ENCODE data around the gene IRGQ. TPM values are rescaled to one million over a fixed set of nuclear protein-coding genes. Genes with fewer than 3 reads are reported as not detected.
"Not testable (repeated sequence)": the region's sequence is repeated elsewhere in the genome, so short reads cannot be mapped to it uniquely, and the experiment has no call there.

The IRGQ gene, protein sequence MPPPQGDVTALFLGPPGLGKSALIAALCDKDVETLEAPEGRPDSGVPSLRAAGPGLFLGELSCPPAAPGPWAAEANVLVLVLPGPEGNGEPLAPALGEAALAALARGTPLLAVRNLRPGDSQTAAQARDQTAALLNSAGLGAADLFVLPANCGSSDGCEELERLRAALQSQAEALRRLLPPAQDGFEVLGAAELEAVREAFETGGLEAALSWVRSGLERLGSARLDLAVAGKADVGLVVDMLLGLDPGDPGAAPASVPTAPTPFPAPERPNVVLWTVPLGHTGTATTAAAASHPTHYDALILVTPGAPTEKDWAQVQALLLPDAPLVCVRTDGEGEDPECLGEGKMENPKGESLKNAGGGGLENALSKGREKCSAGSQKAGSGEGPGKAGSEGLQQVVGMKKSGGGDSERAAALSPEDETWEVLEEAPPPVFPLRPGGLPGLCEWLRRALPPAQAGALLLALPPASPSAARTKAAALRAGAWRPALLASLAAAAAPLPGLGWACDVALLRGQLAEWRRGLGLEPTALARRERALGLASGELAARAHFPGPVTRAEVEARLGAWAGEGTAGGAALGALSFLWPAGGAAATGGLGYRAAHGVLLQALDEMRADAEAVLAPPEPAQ
- 17.1 TPM for total RNA-seq

DNA sequence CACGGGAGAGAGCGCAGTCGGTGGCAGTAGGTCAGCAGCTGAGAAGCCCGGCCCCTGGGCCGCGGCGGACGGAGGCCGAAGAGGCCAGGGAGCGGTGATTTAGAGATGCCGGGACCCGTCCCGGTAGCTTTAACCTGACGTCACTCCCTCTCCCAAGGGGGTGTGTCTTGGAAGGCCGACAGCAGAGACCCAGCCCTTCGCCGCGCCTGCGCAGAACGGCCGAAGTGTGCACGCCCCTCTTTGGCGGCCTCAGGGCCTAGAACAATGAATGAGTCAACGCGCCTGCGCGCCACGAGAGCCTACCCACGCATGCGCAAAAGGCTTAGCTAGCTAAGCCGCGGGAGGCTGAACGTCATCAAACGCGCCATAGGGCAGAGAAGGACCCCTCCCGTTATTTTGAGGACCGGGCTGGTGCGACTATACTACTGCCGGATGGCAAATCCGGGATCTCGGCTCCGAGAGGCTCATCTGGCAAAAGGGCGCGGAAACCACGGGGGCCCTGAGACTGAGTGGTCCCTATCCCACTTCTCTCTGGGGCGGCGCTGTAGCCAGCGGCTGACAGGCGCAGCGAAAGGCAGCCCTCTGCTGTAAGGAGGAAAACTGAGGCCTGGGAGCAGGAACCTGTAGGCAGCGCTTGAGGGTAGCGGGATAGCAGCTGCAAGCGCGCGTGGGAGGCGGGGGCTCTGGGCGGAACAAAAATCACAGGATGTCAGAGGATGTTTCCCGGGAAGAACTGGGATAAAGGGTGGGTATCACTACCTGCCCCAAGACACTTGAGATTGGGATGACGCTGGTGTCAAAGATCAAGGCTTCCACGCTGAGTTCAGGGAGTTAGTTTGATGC lies at the start of gene IRGQ, which contains the start of gene ZNF576:
Gene IRGQ (minus strand): TSS at position 136 of the 843 bp plus-strand sequence. CDS start 796 bp downstream, outside the sequence.
Gene ZNF576 (plus strand): TSS at position 597 of the 843 bp plus-strand sequence. CDS start 514 bp downstream, outside the sequence.
- ATAC-seq (peak; percentile 91), DNase-seq (ENCODE audit: low spot score) (peak; percentile 100)

DNA sequence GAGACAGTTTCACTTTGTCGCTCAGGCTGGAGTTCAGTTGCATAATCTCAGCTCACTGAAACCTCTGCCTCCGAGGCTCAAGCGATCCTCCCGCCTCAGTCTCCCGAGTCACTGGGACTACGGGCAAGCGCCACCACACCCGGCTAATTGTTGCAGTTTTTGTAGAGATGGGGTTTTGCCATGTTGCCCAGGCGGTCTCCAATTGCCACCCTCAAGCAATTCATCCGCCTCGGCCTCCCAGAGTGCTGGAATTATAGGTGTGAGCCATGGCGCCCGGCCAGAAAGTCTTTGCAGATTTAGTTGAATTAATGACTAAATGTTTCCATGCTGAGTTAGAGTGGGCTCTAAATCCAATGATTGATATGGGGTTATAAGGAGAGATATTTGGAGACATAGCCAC lies 48.2 kb upstream of the IRGQ start:
- ATAC-seq = no peak
- DNase-seq (ENCODE audit: low spot score) = no peak

DNA sequence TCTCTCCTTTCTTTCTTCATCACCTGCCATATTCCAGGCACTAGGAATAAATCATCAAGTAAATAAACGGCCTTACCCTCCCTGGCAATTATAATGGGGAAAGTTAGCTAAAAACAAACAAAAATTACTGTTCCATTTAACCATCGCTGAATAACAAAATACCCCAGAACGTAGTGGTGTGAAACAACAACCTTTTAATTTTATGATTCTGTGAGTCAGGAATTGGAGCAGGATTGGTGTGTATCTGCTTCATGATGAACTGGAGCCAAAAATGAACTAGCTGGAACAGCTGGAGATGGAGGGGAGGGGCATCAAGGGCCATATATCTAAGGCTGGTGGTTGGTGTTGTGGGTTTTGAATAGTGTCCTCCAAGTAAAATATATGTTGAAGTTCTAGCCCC lies 47.4 kb upstream of the IRGQ start:
- DNase-seq (ENCODE audit: low spot score) (no peak), ATAC-seq (no peak)

DNA sequence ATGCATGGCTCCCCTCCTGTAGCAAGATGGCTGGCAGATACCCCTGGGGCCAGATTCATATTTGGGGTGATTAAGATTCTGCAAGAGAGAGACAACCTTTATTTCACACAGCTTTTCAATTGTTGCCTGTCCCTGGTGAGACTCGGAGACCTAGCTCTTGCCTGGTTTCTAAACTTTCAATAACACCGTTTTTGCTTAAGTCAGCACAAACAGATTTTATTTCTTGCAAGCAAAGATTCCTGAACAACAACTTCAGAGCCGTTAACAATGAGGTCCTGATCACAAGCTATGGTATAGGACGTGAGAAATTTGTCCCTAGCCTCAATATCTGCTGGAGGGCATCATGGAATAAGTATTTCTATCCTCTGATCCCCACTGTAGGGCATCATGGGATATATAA lies 46.6 kb upstream of the IRGQ start:
- DNase-seq (ENCODE audit: low spot score) = no peak
- ATAC-seq = no peak

DNA sequence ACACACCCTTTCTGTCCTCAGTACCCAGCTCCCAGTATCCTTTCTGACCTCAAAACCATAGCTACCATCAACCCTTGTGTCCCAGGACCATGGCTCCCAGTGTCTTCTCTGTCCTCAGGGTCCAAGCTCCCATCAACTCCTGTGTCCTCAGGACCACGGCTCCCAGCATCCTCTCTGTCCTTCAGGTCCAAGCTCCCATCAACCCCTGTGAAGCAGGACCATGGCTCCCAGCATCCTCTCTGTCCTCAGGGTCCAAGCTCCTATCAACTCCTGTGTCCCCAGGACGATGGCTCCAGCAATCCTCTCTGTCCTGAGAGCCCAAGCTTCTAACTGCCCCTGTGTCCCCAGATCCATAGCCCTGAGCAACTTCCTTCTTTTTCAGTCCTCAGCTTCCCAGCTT lies 45.4 kb upstream of the IRGQ start:
- ATAC-seq = no peak
- DNase-seq (ENCODE audit: low spot score) = no peak

DNA sequence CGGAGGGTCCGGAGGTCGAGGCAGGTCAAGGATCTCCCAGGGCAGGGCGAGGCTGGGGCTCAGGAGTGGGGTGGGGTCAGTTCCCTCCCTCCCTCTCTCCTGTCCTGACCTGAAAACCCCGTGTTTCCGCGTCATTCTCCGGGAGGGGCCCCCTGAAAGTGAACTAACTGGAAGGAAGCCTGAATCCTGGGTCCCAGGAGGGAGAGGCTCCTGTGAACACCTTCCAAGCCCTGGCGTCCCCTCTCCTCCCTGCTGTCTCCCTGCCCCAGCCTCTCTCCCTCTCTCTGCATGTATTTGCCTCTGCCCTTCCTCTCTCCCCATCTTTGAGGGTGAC lies 44.5 kb upstream of the IRGQ start:
- DNase-seq (ENCODE audit: low spot score) (no peak), ATAC-seq (no peak)

DNA sequence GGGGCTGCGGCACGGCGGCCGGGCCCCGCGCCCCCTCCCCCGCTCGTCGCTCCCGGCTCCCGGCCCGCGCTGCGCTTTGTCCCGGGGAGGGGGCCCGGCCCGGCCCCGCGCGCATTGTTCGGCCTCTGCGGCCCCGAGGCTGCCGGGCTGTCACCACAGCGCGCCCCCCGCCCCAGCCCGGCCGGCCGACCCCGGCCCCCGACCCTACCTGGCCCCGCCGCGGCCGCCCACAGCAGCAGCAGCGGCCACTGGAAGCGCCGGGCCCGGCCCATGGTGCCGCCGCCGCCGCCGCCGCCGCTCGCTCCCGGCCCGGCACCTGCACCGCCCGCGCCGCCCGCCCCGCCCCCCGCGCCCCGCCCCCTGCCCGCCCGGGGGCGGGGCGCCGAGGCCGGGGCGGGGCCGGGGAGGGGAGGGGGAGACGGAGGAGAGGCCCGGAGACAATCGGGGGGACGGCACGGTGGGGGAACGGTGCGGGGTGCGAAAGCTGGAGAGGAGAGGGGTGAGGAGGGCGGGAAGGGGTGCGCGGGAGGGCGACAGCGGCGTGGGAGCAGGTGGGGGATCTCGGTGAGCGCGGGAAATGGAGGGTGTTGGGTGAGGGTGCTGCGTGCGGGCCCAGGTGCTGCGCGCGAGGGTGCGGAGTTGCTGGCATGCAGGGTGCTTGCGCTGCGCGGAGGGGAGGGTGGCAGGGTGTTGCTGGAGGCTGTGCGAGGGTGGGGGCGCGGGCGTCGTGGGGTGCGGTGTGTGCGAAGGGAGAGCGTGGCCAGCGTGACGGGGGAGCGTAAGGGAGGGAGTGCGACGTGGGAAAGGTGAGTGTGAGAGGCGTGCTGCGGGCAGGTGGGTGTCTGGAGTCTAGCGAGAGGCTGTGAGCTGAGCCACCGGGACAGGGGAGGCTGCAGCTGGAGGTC lies 43.8 kb upstream of the IRGQ start, which contains the start of gene CADM4:
Gene CADM4 (minus strand): TSS at position 332 of the 905 bp plus-strand sequence. CDS start 60 bp downstream, at position 272.
- DNase-seq (ENCODE audit: low spot score) (peak; percentile 50), ATAC-seq (peak; percentile 94)

DNA sequence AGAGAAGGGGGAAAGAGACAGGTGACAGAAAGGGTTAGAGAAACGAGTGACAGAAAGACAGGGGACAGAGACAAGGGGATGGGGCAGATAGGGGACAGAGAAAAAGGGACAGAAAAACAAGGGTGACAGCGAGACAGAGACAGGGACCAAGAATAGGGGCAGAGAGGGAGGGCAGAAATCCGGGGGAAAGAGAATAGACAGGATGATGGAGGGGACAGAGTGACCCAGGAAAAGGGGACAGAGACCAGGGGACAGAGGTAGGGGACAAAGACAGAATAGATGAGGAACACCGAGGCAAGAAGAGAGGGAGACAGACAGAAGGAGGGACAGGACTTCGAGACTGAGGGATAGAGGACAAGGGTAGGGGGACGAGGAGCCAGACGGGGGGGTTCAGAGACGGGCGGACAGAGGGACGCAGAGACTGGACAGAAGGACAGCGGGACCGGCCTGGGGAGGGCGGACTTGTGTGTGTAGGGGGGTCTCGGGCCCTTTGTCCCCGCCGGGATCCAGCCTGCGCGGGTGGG lies 43.1 kb upstream of the IRGQ start:
- DNase-seq (ENCODE audit: low spot score) = no peak

DNA sequence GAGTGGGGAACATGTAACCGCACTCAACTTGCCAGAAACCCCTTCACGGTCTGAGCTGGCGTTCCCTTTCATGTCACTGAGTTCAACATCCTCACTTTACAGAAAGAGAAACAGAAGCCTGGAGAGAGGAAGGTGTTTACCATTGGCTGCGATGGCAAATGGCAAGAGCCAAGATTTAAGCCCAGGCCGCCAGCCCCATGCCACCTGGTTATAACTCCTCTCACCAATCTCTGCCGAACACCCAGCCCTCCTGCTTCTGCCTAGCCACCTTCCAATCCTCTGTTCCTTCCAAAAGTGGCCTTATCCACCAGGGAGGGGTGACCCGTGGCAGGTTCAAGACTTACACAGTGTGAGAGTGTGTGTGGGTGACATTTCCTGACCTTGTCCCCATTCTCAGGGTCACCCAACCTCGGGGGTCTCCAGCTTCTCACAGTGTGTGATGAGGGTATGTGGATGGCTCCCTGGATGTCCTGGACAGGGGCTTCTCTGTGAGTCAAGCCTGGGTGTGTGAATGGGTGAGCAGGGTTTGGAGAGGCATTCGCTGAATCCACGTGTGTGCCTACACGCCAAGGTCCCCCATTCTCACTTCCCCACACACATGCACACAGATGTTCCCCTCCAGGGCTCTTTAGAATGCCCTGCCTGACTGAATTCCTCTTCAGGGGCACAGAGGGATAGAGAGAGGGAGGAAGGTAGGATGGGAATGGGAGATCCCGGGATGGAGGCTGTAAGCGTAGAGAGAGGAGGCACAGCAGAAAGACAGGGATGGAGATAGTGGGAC lies 42.5 kb upstream of the IRGQ start:
- no peak for DNase-seq (ENCODE audit: low spot score)
- no peak for ATAC-seq

More for the DNA sequence above, 43.1 kb upstream of the IRGQ start:
- no peak for ATAC-seq

DNA sequence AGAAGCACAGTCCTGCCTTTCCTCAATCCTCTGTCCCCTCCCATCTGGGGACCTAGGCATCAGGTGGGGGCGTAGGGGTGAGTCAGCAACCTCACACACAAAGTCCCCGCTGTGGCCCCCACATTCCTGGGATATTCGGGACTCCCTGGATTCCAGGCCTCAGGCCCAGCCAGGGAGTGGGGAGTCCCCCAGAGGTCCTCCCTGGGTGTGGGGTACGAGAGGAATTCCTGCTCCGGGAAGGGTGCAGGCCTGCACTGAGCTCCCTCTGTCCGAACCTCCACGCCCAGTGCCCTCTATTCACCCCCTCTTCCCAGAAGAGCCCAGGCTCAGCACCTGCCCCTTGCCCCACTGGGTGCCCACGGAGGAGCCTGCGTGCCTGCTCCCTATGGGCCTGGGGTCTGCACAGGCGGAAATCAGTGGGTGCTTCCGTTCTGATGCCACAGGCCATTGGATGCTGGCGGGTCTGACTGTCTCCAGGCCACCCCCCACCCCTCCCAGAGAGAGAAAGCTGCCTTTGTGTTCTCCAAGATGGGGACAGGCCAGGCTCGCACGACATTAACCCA lies 40.3 kb upstream of the IRGQ start:
- no peak for DNase-seq (ENCODE audit: low spot score)
- no peak for ATAC-seq

DNA sequence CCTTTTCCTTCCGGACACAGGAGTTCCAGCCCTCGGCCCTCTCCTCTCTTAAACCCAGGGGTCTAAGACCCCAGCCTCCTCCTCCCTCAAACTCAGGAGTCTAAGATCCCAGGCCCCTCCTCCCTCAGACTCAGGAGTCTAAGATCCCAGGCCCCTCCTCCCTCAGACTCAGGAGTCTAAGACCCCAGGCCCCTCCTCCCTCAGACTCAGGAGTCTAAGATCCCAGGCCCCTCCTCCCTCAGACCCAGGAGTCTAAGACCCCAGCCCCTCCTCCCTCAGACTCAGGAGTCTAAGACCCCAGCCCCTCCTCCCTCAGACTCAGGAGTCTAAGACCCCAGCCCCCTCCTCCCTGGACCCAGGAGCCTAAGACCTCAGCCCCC lies 39.6 kb upstream of the IRGQ start:
- DNase-seq (ENCODE audit: low spot score); ATAC-seq: not testable (repeated sequence)

DNA sequence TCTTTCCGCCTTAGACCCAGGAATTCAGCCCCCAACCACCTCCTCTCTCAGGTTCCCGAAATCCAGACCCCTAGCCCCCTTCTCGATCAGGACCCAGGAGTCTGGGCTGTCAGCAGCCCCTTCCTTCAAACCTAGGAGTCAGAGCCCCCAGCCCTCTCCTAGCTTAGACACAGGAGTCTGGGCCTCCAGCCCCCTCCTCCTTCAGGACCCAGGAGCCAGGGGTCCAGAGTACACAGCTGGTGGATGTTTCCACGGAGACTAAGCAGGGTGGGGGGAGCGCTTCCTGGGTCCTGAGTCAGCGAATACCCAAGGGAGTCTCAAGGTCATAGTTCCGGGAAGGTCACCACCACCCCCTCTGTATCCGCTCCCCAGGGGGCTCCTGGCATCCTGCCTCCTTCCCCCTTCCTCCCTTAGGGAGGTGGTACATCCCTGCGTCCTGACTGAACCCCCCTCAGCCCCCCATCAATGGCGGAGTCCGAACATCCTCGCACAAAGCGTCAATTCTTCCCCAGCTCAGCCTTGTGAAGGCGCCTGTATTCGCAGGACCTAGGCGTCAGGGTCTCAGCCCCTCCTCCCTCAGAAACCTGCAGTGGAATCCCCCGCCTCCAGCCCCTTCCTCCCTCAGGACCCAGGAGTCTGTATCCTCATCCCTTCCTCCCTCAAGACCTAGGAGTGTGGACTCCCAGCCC lies 39.1 kb upstream of the IRGQ start:
- ATAC-seq (no peak), DNase-seq (ENCODE audit: low spot score) (no peak)

DNA sequence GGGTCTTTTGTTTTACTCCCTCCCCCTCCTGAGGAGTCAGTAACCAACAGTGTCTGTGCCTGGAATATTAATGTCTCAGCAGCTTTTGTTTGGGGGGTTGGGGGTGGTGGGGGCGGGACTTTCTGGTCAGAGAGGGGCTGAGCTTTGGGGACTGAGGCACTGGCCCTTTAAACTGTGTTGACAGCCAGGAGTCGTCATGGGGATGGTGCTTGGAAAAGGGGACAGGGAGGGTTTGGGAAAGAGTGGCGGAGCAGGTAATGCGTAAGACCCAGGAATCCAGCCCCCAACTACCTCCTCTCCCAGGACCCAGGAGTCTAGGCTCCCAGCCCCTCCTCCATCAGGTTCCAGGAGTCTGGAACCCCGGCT lies 38.6 kb upstream of the IRGQ start:
- DNase-seq (ENCODE audit: low spot score) (no peak), ATAC-seq (no peak)

DNA sequence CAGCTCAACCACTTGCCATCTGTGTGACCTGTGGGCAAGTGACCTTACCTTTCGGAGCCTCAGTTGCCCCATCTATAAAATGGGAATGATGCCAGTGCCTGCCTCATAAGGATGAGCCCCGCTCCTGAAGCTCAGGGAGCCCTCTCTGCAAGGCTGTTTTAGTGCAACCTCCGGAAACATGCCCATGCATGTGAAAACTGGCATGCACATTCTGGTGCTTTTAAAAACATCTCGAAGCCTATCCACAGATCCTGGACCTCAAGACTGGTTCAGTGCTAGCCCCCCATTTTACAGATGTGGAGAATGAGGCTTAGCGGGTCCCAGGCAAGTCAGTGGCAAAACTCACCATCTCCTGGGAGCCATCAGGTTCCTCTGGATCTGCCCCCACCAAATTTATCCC lies 38.1 kb upstream of the IRGQ start:
- DNase-seq (ENCODE audit: low spot score) (no peak), ATAC-seq (no peak)

DNA sequence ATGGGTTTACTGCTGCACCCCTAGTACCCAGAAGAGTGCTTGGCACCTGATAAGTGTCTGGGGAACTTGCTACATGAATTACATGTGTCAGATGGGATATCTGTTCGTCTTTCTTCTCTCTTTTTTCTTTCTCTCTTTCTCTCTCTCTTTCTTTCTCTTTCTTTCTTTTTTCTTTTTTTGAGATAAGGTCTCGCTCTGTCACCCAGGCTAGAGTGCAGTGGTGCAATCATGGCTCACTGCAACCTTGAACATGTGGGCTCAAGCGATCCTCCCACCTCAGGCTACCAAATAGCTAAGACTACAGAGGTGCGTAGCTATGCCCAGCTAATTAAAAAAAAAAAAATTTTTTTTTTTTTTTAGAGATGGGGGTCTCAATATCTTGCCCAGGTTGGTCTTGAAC lies 37.6 kb upstream of the IRGQ start:
- ATAC-seq = no peak

DNA sequence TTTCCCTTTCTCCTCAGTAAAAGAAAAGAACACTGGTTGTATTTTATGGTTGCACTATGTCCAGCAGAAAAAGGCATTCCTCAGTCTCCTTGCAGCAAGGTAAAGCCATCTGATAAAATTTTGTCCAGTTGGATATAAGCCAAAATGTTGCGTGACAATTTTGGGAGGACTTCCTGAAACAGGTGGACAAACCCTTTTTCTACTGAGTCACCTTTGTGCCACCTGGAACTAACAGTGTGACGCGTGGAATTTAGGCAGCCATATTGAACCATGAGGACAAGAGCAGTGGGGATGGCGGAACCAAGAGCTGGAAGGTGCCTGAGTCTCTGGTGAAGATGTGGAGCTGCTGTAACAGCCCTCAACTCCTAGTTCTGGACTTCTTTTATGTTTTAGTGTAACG lies 35.6 kb upstream of the IRGQ start:
- ATAC-seq = no peak
- DNase-seq (ENCODE audit: low spot score) = no peak

More for the DNA sequence above, 37.6 kb upstream of the IRGQ start:
- DNase-seq (ENCODE audit: low spot score) = no peak

DNA sequence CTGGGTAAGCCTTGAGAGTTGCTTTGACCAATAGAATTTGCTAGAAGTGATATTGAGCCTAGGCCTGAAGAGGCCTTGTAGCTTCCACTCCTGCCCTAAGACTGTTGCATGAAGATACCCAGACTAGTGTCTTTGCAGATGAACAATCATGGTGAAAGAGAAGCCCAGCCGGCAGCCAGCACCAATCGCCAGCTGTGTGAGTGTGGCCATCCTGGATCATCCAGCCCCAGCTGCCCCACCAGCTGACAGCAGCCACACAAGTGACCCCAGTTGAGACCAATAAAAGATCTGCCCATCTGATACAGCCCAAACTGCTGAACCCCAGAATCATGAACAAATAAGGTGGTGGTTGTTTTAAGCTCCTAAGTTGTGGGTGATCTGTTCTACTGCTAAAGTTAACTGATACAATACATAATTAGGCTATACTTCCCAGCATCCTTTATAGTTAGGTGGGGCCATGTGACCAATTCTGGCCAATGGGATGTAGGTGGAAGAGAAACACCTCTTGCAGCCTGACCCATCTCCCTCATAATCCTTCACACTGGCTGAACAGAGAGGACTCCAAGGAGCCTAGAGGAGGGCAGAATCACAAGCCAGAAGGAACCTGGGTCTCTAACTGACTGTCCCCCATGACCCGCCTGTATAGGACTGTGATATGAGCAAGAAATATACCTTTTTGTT lies 32.9 kb upstream of the IRGQ start:
- ATAC-seq = no peak

DNA sequence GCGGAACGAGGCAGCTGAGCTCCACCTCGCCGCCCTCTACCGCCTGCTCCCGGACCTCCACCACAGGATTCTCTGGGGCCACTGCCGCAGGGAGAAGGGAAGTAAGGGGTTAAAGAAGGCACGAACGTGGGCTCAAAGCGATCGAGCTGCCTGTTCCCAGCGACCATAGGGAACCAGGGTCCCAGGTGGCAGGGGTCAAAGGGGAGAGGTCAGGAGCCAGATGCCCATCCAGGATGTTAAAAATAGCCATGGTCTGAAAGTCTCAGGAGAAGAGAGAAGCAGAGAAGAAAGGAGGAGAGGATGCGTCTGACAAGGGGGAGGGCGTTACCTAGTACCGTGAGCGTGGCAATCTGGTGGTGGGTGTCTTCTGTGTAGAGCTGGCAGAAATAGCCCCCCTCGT lies 30.9 kb upstream of the IRGQ start:
- ATAC-seq = no peak
- DNase-seq (ENCODE audit: low spot score) = no peak

More for the DNA sequence above, 32.9 kb upstream of the IRGQ start:
- DNase-seq (ENCODE audit: low spot score) = no peak

All from left lobe of liver (tissue), 2 donors.